Transverse colon (tissue), 4 donors: ENCODE results near the gene MATK.

ENCODE experiments used
- EP300 ChIP-seq: sonication (generic); formaldehyde crosslinking; IDR thresholded peaks from one replicate; pipeline ENCODE4 v1.6.1; 2017; ENCODE audit warnings: antibody characterized with exemption, low read depth
- POLR2A ChIP-seq: fragments of 450-650 bp; IDR thresholded peaks from one replicate; pipeline ENCODE4 v1.6.1; 2016; ENCODE audit warnings: antibody characterized with exemption, mild to moderate bottlenecking, moderate library complexity
- POLR2AphosphoS5 ChIP-seq, 3 donors: sonication (generic); formaldehyde crosslinking; IDR thresholded peaks; one replicate each; pipeline ENCODE4 v1.6.1; 2016; ENCODE audit warnings: antibody characterized with exemption in 3 of 3
- TF ChIP-seq, protein P1 (sequence below), 5 experiments: fragments of 200-600 bp in 3 of 5; fragments of 450-650 bp in 2 of 5; sonication (generic) in 3 of 5; IDR thresholded peaks; 1 replicate in 2 of 5; 2 replicates in 3 of 5; pipeline ENCODE4 v1.5.1; 2016 to 2017; ENCODE audit warnings: antibody characterized with exemption in 5 of 5, inconsistent platforms in 3 of 5, mild to moderate bottlenecking in 2 of 5, moderate library complexity in 1 of 5

DNA sequence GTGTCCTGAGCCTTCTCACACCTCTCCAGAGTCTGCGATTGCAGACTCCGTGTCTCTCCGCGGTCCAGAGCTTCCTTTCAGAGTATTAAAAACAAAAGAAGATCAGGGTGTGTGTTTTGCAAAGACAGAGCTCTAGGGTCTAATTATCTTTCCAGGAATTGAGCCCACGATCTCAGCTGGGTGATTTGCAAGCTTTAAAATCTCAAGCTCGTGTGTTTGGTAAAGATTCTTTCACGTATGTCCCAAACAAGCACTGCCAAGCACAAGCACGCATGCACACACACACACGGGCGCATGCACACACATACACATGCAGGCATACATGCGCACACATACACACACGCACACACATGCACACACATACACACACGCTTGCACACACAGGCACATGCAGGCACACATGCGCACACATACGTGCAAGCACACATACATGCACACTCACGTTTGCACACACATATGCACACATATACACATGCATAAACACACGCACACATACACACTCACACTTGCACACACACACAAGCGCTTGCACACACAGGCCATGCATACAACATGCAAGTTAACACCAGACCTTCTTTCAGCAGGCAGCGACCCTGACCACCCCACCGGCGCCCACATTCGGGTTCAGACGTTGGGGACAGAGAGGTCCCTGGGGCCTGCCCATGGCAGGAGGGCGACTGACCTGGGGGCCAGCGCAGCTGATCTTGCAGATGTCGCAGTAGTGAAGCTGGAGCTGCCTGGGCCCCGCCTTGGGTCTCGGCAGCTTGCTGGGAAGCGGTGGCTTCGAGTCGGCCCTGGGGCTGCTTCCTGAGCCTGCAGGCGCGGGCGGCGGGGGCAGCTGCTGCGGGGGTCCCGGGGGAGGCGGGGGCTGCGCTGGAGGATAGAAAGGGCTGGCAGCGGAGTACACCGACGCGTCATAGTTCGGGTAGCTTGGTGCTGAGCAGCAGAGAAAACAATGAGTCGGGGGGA is 44.7 kb upstream of the MATK start:
- TF ChIP-seq, protein P1, sequence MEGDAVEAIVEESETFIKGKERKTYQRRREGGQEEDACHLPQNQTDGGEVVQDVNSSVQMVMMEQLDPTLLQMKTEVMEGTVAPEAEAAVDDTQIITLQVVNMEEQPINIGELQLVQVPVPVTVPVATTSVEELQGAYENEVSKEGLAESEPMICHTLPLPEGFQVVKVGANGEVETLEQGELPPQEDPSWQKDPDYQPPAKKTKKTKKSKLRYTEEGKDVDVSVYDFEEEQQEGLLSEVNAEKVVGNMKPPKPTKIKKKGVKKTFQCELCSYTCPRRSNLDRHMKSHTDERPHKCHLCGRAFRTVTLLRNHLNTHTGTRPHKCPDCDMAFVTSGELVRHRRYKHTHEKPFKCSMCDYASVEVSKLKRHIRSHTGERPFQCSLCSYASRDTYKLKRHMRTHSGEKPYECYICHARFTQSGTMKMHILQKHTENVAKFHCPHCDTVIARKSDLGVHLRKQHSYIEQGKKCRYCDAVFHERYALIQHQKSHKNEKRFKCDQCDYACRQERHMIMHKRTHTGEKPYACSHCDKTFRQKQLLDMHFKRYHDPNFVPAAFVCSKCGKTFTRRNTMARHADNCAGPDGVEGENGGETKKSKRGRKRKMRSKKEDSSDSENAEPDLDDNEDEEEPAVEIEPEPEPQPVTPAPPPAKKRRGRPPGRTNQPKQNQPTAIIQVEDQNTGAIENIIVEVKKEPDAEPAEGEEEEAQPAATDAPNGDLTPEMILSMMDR (IDR thresholded peaks at IDR 0.05), result no peak
- no peak for TF ChIP-seq POLR2AphosphoS5 (IDR thresholded peaks at IDR 0.05)
- no peak for TF ChIP-seq POLR2A
- no peak for TF ChIP-seq EP300
